Activated CD4-positive, alpha-beta T cell treated with anti-CD3 and anti-CD28 coated beads for 24 hours (primary cell): ENCODE data around the gene HOXC11.

Experiments
- DNase-seq, 2 donors: peaks; one replicate each; pipeline ENCODE4 v3.0.0-alpha.2; 2020; ENCODE audit warnings: low read depth in 2 of 2

HOXC11 gene

GRCh38 chr12:54009171-54010052, 36.5 kb downstream of the HOXC11 start:
- no peak for DNase-seq

DNA sequence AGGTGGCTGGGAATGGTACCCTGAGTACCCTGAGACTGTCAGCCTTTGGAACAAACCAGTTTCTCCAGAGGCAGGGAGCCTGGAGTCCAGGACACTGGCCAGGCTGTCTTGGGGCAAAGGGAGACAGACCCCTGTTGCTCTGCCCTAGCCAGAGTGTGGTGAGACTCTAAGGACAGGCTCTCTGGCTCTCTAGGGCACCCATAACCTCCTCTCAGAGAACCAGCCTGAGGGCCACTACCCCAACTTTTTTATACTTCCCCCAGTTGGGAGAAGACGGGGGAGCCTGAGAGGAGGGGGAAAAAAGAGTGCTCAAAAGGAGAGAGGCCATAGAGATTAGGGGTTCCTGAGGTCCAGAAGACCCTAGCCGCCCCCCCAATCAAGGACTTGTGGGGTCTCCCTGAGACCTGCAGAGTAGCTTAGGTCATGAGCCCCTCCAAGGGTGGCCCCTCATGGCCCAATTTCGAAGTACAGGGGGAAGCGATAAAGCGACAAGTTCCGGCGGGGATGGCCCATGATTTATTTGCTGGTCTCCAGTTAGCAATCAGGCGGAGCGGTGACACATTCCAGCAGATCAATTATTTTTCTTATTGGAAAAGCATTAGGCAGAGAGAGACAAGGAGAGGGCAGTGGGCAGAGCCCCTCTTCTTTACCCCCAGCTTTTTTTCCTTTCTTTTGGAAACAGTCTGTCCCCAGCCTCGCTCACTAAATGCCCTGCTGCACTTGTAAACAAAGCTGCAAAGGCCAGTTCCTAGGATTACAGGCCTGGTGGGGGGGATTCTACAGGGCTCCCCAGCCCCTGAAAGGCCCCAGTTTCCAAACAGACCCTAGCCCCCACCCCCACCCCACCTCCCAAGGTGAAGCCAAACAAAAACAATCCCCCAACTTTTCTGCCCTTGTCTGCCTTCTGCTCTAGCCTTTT, 37.4 kb downstream of the HOXC11 start:
- no peak for DNase-seq

GRCh38 chr12:54010972-54011664, 38.2 kb downstream of the HOXC11 start:
- no peak for DNase-seq

DNA sequence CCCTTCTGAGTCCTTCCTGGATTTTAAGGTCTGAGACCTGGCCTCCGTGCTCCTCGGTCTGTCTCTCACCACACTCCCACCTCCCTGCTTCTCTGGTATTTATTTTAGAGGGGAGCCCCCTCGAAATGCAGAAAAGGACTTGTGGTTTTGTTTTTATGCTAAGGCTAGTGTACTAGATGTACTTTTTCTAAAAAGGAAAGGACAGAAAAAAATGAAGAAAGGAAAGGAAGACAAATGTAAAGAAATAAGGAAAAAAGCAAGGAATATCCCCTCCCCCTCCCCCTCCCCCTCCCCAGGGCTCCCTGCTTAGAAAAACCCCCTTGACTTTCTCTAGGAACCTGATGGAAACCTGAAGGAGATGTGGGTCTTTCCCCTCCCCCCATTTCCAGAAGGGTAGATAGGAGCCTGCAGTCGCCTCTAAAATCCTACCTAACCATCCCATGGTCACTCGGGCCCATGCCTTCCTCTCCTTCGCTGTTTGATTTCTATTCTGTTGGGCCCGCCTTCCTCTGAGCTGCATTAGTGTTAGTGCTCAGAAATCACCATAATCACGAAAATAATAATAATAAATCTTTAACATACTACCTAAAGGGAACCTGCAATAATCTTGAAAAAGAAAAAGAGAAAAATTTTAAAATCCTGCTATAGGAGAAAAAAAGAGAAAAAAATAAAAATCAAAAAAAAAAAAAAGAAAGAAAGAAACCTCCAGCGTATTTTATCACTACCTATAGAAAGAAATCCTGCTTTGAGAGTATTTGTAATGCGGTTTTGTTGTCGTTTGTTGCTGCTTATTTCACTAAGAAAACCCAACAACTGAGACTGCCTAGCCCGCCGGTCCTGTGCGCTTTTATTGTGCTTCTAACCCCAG, 39.0 kb downstream of the HOXC11 start:
- DNase-seq: no peak

GRCh38 chr12:54012631-54013409, 39.9 kb downstream of the HOXC11 start:
- no peak for DNase-seq

GRCh38 chr12:54014377-54015017, 41.6 kb downstream of the HOXC11 start:
- no peak for DNase-seq

GRCh38 chr12:54015018-54015931, 42.3 kb downstream of the HOXC11 start:
- DNase-seq: no peak

- DNase-seq: no peak
These were observed 43.1 kb downstream of the HOXC11 start for GRCh38 chr12:54016051-54016450.

DNA sequence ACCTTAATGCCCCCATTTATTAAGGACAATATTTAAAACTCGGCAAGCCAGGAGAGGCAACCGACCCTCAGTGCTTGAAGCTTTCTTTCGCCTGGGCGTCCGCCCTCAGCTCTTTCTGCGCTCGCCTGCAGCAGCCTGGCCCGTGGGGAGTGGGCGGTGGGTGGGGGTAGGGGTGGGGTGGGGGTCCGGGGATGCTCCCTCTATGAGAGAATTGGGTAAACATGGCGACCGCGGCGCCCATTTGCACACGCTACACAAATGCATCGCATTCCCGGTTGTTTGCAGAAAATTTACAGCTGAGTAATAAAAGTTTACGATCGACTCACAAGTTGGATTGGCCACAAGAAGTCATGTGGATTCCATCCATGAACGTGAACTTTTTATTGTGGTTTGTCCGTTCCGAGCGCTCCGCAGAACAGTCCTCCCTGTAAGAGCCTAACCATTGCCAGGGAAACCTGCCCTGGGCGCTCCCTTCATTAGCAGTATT, 43.6 kb downstream of the HOXC11 start:
- DNase-seq: no peak

DNA sequence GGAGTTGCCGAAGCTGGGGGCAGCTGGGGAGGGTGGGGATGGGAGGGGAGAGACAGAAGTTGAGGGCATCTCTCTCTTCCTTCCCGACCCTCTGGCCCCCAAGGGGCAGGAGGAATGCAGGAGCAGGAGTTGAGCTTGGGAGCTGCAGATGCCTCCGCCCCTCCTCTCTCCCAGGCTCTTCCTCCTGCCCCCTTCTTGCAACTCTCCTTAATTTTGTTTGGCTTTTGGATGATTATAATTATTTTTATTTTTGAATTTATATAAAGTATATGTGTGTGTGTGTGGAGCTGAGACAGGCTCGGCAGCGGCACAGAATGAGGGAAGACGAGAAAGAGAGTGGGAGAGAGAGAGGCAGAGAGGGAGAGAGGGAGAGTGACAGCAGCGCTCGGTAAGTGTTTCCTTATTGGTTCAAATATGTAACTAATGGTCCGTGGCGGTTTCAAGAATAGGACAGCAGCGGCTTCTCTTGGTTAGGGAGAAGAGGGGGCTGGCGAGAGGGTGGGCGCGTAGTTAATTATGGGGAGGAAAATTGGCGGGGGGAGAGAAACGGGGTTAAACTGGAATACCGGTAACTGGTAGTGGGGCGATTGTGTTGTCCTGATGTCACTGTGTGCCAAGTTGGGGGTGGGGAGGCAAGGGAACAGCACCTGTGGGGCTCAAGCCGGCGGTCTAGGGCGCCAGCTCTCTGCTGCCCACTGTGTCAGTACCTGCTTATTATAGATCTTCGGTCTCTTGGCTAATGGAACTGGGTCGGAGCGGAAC, 44.3 kb downstream of the HOXC11 start:
- no peak for DNase-seq

DNA sequence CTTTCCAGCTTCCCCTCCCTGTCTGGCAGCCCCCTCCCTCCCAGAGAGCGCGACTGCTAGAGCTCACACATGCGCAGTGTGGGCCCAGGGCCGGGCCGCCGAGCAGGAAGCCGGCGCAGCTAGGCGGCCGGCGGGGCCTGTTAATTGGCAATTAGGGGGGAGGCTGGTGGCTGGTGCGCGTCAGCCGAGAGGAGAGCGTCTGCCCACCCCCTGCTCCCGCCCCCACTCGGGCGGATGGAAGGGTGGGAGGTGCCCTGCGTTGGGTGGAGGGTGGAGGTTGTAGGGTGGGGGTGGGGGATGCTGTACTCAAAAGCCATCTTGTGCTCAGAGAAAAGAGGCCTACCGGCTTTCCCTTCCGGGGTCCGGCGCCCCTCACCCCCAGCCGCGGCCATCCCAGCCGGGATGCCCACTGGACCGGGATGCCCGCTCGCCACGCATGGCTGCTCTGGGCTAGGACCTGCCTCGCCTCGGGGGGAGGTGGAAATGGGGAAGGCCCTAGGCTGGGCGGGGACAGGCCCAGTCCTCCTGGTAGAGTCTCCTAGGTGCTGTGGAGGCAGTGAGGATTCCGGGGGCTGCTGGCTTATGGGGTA, 45.0 kb downstream of the HOXC11 start:
- peak; percentile 36 to 47 for DNase-seq

- no peak for DNase-seq
These were observed 45.6 kb downstream of the HOXC11 start for GRCh38 chr12:54018468-54018984.

DNA sequence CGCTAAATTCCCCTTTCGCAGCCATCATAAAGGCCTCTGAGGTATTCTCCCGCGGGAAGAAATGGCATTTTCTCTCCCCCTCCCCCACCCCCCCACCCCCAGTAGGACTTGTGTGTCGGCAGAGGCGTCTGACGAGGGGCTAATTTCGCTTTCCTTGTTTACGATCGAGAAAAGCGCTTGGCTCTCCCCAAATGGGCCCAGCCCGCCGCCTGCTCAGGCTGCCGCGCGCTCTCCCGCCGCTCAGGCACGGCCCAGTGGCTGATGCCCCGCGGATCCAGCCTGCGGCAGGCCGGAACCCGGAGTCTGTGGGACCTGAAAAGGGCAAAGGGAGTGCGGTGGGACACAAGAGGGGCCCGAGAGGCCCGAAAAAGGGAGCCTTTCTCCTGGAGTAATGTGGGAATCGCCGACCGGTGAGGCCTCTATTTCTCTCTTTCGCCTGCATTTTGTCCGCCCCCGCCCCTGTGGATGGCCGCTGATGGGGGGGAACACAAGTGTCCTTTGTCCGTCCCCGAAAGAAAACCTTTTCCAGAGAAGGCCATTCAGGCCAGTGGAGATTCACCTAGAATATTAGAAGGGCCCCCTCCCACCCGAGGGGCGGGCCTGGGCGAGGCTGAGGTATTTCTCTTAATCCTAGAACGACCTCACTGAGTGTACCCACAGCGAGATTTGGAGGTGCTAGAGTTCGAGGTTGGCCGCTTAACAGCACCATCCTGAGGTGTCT, 46.3 kb downstream of the HOXC11 start:
- DNase-seq: no peak

DNA sequence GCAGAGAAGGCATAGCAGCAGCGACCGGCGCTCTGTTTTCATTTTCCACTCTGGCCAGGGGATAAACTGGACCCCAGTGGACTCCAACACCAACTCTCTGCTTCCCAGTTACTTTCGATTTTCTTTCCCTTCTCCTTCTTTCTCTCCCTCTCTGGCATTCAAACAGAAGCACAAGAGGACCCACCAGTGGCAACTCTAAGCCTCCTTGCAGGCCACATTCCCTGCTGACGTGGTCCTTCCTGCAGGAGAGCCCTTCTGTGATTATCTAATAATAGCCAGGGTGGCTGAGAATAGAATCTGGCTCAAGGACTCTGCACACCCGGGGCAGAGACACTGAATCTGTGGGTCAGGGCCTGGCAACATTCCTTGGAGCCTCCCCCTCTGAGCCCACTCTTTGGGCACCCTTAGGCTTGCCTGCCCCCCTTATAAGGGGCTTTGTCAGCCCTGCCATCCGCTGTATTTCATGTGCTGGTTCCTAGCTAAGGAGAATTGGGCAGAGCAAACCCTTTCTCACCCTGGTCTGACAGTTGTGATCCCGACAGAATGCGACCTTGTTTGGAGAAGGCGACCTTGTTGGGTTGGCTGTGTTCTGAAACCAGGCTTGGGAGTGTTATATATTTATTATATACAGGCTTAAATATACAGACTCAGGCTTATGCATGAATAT, 47.1 kb downstream of the HOXC11 start:
- no peak for DNase-seq

DNA sequence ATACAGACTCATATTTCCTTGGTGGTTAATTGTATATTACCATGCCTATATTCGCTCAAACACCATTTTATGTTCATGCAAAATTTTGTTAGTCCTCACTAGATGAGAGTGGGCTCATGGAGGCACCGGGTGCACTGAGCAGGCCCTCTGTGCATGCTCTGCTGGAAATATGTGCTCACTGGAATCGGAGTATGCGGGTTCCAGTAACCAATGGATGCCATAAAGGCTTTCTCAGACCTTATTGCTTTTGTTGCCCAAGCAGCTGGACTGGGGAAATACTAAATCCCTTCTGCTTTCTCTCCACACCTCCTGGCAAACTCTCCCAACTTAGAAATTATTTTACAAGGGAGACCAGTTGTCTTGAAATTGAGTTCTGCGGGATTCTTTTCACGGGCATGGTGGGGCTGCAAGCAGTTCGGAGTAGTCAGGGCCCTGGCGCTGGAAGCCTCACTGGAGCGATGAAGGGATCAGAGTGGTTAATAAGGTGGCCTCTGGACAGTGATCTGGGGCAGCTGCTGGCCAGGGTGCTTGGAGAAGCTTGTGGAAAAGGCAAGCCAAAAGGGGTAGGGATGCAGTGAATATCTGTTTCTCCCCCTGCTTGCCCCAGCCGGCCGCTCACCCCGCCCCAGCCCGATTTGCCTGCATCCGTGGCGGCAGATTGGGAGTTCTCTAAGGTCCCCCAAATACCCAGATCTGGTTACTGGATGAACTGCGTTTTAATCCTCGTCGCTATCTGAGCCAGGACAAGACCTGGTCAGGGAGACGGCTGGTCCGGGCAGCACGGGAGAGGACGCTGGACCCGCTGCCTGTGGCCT, 47.9 kb downstream of the HOXC11 start:
- no peak for DNase-seq
